HG03066 (cell line): ENCODE data around the gene PDE3B.

Experiments
- ATAC-seq: cut with Tn5 transposase; IDR thresholded peaks from one replicate; pipeline ENCODE4 v1.9.1; 2021; ENCODE audit warnings: low read depth; ENCODE audit not compliant: unreplicated experiment

Gene PDE3B

DNA sequence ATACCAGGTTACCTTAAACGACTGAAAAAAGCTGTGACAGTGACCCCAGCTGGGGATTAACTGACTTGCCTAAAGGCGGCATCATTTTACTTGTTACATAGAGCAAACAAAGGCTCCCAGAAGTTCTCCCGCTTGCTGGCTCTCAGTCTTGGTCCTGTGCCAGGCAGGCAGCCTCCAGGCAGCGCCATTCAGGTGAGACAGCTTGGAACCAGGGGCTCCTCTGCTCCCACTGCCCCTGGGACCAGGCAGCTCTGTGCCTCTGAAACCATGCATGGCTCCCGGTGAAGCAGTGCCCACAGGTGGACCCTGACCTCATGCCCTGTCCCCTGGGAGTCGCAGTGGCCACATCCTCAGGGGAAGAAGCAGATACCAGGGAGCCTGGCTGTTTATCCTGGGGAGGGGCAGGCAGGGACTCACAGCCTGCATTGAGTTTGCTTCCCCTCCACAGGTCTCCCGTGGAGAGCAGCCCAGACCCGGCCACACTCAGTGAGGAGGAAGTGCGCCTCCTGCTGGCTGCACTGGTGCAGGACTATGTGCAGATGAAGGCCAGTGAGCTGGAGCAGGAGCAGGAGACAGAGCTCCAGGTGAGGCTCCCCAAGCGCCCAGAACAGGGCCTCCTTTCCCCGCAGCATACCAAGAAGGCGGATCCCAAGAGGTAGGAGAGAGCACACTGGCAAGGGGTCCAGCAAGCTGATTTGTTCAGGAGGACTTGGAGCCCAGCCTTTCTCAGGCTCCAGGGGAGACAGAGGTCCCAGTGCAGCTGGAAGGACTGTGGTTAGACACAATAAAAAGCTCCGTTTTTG is 264.0 kb downstream of the PDE3B start:
- ATAC-seq = peak; percentile 39

DNA sequence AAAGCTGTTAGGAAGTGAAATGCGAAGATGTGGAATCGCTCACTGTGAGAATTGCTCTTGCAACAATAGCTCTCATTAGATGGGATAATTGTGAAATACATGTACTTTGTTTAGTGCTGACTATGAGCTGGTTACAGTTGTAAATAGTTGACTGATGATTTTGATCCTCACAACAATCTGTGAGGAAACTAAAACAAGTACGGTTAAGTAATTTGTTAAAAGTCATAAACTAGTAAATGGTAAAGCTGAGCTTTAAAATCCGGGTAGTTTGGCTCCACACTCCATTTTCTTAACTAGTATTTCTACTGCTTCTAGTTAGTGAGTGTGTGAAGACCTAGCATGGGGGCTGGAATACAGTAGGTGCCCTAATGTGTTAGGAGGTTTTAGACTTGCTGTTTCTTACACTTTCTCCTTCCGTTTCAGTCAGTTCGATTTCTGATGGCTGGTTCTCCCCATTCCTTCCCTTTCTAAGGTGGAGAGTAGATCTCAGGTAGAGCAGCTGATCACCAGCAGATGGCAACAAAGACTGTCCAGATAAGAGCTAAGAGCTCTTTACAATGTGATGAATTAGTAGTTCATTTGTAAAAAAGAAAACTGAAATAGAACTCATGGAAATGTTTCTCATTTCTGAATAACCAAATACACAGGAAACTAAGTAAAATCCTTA is 264.7 kb downstream of the PDE3B start:
- ATAC-seq = no peak

DNA sequence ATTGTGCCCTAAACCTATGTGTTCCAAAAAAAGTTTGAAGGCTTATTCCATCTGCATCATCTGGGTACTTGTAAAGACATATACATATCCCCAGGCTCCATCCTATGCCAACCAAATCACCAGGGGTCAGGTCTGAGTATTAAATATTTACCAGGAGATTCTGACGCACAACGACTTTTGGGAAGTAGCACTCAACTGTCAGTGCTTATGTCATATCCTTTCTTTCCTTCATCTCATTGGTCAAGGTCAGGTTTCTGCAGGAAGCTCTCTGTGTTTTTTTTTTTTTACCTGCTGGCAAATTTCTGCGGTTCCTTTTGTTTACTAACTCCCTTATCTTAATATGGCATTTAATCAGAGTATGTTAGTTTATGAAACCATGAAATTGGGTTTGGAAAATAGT is 270.9 kb downstream of the PDE3B start:
- ATAC-seq = no peak

- ATAC-seq = no peak
Measured at GRCh38 chr11:14916403-14916802, 272.8 kb downstream of the PDE3B start.
